Retinal pigment epithelial cell (primary cell): Measurements from ENCODE around the gene VDR.

Experiments
- DNase-seq: peaks from one replicate; pipeline ENCODE4 v3.0.0-alpha.2; 2010; ENCODE audit warnings: low read depth
- H3K4me3 ChIP-seq: 2 replicates; pipeline ENCODE4 v1.5.1; 2011; ENCODE audit warnings: mild to moderate bottlenecking, low read length, control low read depth, moderate library complexity
- TF ChIP-seq, protein P1 (sequence below): conservative IDR thresholded peaks from 2 replicates; pipeline ENCODE4 v1.5.1; 2011; ENCODE audit warnings: low read depth, low read length, control low read depth, inconsistent platforms

The VDR gene

GRCh38 chr12:47856721-47857575 lies 47.8 kb downstream of the VDR start:
- TF ChIP-seq, protein P1, sequence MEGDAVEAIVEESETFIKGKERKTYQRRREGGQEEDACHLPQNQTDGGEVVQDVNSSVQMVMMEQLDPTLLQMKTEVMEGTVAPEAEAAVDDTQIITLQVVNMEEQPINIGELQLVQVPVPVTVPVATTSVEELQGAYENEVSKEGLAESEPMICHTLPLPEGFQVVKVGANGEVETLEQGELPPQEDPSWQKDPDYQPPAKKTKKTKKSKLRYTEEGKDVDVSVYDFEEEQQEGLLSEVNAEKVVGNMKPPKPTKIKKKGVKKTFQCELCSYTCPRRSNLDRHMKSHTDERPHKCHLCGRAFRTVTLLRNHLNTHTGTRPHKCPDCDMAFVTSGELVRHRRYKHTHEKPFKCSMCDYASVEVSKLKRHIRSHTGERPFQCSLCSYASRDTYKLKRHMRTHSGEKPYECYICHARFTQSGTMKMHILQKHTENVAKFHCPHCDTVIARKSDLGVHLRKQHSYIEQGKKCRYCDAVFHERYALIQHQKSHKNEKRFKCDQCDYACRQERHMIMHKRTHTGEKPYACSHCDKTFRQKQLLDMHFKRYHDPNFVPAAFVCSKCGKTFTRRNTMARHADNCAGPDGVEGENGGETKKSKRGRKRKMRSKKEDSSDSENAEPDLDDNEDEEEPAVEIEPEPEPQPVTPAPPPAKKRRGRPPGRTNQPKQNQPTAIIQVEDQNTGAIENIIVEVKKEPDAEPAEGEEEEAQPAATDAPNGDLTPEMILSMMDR = no peak
- no peak for DNase-seq
- H3K4me3 ChIP-seq = no peak overlapping the region

DNA sequence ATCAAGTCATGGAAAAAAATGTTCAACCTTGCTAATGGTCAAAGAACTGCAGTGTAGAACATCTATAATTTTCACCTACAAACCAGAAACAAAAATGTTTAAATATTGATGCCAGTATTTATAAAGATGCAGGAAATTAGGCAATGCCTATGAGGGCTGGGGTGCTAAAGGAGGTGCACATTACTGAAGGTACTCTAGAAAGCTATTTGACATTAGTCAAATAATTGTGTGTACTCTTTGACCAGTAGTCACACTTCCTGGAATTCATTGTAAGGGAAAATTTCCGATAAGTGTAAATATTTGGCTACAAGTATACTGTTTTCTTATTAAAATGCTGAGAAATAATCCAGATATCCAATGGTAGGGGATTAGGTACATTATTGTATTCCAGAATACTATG lies 48.7 kb downstream of the VDR start:
- TF ChIP-seq, protein P1 = no peak

GRCh38 chr12:47855502-47855901 lies 49.3 kb downstream of the VDR start:
- DNase-seq = no peak
- TF ChIP-seq, protein P1 = no peak
- no peak overlapping the region for H3K4me3 ChIP-seq

More for the DNA sequence above, 48.7 kb downstream of the VDR start:
- no peak for DNase-seq
- no peak overlapping the region for H3K4me3 ChIP-seq

- no peak for DNase-seq
- H3K4me3 ChIP-seq = no peak overlapping the region
- TF ChIP-seq, protein P1 = no peak
These were observed 50.3 kb downstream of the VDR start for GRCh38 chr12:47854531-47854930.

DNA sequence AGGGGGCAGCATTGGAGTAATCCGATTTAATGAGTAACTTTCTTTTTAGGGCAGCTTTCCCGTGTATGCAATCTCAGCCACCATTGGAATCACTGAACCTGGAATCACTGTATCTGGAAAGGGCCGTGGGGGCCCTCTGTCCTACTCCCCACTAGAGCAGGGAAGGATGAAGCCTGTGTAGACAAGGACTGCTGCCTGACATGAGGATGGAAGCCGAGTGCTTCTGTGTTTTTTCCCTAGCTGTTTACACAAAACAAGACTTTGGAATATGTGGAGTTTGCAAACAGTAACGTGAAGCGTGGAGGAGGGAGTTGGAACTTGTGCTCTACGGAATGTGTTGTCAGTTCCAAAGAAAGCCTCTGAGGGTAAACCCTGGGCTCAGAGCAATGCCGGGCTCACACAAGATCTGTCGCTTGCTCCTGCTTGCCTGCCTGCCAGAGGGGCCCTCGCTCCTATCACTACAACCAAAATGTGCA lies 52.7 kb downstream of the VDR start:
- no peak for DNase-seq
- H3K4me3 ChIP-seq = no peak overlapping the region
- TF ChIP-seq, protein P1 = no peak

DNA sequence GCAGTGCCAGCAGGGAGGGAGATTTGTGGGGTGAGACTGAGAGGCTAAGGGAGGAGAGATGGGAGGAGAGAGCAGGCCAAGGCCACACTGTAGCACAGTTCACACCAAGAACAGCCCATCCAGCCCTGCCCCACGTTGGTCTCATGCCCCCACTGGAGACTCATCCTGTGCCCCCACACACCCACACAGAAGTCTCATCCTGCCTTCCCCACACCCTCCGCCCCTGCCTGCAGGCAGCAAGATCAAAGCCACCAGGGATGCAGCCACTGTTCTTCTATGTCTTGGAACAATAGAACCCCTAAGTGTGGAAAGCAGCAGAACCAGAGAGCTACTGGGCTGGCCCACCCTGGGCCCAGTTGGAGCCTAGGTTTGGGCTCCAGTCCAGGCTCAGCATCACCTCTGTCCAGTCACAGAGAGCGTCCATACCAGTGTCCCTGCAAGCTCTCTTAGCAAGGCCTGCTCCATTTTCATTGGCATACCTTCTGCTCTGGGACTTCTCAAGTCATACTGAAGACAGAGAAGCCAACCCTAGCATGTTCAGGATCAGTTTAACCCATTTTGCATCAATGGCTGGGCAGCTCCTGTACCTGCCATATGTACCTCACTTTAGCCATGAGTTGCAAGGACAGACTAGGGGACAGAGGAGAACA lies 53.4 kb downstream of the VDR start:
- H3K4me3 ChIP-seq = no peak overlapping the region
- TF ChIP-seq, protein P1 = no peak
- no peak for DNase-seq
